22Rv1 (cell line): ENCODE measurements around the gene CDK15.

ENCODE experiments used
- CTCF ChIP-seq: fragments of 450-650 bp; IDR thresholded peaks from 2 replicates; pipeline ENCODE4 v1.5.1; 2017; ENCODE audit warnings: mild to moderate bottlenecking
- ZFX ChIP-seq: fragments of 450-650 bp; IDR thresholded peaks from 2 replicates; pipeline ENCODE4 v1.6.1; 2017; ENCODE audit warnings: antibody characterized with exemption, borderline replicate concordance

GRCh38 chr2:201892516-201892915, 86.2 kb downstream of the CDK15 start:
- TF ChIP-seq CTCF (no peak), ZFX (no peak)
